ENCODE data around the gene B3GALT6. TPM values are rescaled to one million over a fixed set of nuclear protein-coding genes. Genes with fewer than 3 reads are reported as not detected.

Gene B3GALT6
- total RNA-seq, 6 experiments from 2014 or later: 24.5 to 35.7 (median 25.8) TPM

- Mint-ChIP-seq H3K4me1 (ENCODE audit: low read depth) (peaks cover 23% of the 10 kb centered on the region), H3K27me3 (ENCODE audit: insufficient read depth) (peaks cover 8% of the 10 kb centered on the region; the same call in 1 of the 2 replicates), H3K36me3 (ENCODE audit: low read depth) (peaks cover 21% of the 10 kb centered on the region), H3K27ac (no peak overlapping the region), H3K9me3 (peaks cover 6% of the 10 kb centered on the region), H3K4me3 (no peak overlapping the region)
- no peak for TF ChIP-seq CTCF (IDR thresholded peaks at IDR 0.05)
- no peak for DNase-seq
Measured at GRCh38 chr1:1235016-1235744, 3.1 kb downstream of the B3GALT6 start.

GRCh38 chr1:1236176-1236763 lies 4.2 kb downstream of the B3GALT6 start:
- Mint-ChIP-seq H3K4me1 (ENCODE audit: low read depth) (peaks cover 16% of the 10 kb centered on the region), H3K27ac (no peak overlapping the region), H3K9me3 (peaks cover 6% of the 10 kb centered on the region), H3K36me3 (ENCODE audit: low read depth) (peaks cover 15% of the 10 kb centered on the region), H3K27me3 (ENCODE audit: insufficient read depth) (peaks cover 6% of the 10 kb centered on the region), H3K4me3 (no peak overlapping the region)
- no peak for TF ChIP-seq CTCF (IDR thresholded peaks at IDR 0.05)
- DNase-seq: no peak

- Mint-ChIP-seq H3K27me3 (ENCODE audit: insufficient read depth) (peaks cover 6% of the 10 kb centered on the region), H3K36me3 (ENCODE audit: low read depth) (peaks cover 15% of the 10 kb centered on the region), H3K4me3 (no peak overlapping the region), H3K9me3 (peaks cover 6% of the 10 kb centered on the region), H3K4me1 (ENCODE audit: low read depth) (peaks cover 16% of the 10 kb centered on the region), H3K27ac (no peak overlapping the region)
- no peak for DNase-seq
- no peak for TF ChIP-seq CTCF (IDR thresholded peaks at IDR 0.05)
Measured at GRCh38 chr1:1236945-1237873, 5.2 kb downstream of the B3GALT6 start.

GRCh38 chr1:1237874-1238701 lies 6.1 kb downstream of the B3GALT6 start:
- peaks cover 6% of the 10 kb centered on the region for H3K9me3 Mint-ChIP-seq
- H3K27ac Mint-ChIP-seq: no peak overlapping the region
- peaks cover 16% of the 10 kb centered on the region for H3K4me1 Mint-ChIP-seq (ENCODE audit: low read depth)
- no peak overlapping the region for H3K4me3 Mint-ChIP-seq
- H3K36me3 Mint-ChIP-seq (ENCODE audit: low read depth): peaks cover 15% of the 10 kb centered on the region
- H3K27me3 Mint-ChIP-seq (ENCODE audit: insufficient read depth): peaks cover 6% of the 10 kb centered on the region
- no peak for TF ChIP-seq CTCF (IDR thresholded peaks at IDR 0.05)
- no peak for DNase-seq

- Mint-ChIP-seq H3K4me3 (no peak overlapping the region), H3K27ac (no peak overlapping the region), H3K27me3 (ENCODE audit: insufficient read depth) (peaks cover 4% of the 10 kb centered on the region), H3K4me1 (ENCODE audit: low read depth) (peaks cover 10% of the 10 kb centered on the region), H3K9me3 (peaks cover 1% of the 10 kb centered on the region; the same call in 1 of the 2 replicates), H3K36me3 (ENCODE audit: low read depth) (peaks cover 9% of the 10 kb centered on the region)
- no peak for TF ChIP-seq CTCF (IDR thresholded peaks at IDR 0.05)
- no peak for DNase-seq
Measured at GRCh38 chr1:1238702-1239178, 6.7 kb downstream of the B3GALT6 start.

Measured in HFFc6 (cell line).